NCI-H1048 (cell line): ENCODE data around the gene TLNRD1.

Source experiments
- DNase-seq: peaks from one replicate; lab custom pipeline; 2025; lab: John Stamatoyannopoulos, UW

The TLNRD1 gene

DNA sequence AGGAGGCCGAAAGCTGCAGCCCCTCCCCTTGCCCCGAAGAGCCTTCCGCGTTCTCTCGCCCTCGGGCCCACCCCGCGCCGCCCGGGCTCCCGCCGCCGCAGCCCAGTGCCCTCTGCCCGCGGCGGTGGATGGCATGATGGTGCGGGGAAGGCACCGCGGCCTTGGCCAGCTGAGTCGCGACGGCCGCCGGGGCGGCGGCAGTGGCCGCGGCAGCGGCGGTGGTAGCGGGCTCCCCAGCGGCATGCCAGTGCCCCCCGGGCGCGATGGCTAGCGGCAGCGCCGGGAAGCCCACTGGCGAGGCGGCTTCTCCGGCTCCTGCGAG lies 1.2 kb downstream of the TLNRD1 start:
- no peak for DNase-seq

DNA sequence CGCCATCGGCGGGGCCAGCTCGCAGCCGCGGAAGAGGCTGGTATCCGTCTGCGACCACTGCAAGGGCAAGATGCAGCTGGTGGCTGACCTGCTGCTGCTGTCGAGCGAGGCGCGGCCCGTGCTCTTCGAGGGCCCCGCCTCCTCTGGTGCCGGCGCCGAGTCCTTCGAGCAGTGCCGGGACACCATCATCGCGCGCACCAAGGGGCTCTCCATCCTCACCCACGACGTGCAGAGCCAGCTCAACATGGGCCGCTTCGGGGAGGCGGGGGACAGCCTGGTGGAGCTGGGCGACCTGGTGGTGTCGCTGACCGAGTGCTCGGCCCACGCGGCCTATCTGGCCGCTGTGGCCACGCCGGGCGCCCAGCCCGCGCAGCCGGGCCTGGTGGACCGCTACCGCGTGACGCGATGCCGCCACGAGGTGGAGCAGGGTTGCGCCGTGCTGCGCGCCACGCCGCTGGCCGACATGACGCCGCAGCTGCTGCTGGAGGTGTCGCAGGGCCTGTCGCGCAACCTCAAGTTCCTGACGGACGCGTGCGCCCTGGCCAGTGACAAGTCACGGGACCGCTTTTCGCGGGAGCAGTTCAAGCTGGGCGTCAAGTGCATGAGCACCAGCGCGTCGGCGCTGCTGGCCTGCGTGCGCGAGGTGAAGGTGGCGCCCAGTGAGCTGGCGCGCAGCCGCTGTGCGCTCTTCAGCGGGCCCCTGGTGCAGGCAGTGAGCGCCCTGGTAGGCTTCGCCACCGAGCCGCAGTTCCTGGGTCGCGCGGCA lies 1.8 kb downstream of the TLNRD1 start:
- DNase-seq = no peak

DNA sequence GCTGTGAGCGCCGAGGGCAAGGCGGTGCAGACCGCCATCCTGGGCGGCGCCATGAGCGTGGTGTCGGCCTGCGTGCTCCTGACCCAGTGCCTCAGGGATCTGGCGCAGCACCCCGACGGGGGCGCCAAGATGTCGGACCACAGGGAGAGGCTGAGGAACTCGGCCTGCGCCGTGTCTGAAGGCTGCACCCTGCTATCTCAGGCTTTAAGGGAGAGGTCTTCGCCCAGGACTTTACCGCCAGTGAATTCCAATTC lies 2.3 kb downstream of the TLNRD1 start:
- DNase-seq = no peak

DNA sequence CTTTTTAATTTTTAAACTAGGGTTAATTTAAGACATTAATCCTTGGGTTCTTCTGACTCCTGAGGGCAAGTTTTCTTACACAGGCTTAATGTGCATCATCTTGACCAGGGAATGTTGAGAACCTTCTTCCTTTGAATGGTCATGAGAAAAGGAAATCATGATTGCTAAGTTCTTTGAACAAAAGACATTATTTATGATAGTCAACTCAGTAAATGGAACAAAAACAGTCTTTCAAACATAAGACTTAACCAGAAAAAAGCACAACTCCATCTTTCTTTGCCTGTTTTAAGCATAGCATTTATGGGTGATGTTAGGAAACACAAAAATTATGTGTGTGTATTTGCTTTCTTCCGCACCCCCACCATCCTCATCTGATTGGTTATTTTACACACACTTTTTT lies 5.4 kb downstream of the TLNRD1 start:
- no peak for DNase-seq

DNA sequence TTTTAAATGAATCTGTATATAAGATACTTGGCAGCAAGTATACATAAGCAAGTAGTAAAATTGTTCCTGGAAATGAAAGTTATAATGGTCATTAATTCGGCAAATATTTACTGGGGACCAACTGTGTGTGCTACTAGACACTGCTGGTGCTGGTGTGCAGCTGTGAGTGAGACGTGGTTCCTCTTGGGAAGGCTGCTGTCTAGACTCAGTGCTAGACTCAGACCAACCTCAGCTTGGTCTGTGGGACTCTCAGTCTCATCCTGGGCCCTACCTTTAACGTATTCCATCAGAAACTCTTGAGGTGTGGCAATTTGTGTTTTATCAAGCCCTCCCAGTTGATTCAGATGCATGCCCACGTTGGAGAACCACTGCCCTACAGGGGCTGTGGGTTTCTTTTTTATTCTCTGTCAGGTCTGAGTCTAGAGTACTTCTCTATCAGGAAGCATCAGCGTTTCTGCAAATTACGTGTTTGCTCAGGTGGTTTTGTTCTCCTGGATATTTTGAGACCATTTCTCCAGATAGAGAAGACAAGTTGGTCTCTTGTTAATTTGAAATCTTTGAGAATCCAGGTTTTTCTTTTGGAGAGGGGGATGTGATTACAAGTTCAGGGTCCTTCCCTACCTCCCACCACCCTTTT lies 6.8 kb downstream of the TLNRD1 start:
- DNase-seq = no peak

DNA sequence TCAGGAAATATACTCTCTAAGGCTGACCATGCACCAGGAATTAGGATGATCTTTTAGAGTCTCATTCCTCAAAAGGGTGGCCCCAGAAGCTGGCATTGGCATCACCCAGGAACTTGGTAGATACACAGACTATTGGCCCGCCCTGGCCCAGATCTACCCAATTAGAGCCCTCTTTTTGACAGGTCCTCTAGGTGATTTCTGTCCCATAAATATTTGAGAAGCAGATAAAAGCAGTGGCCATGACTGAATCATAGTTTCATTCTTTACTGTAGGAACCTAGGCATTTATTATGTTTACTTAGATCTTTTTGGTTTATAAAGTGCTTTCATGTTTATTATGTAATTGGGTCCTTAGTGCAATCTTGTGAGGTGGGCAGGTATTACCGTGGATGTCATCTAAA lies 7.6 kb downstream of the TLNRD1 start:
- no peak for DNase-seq

DNA sequence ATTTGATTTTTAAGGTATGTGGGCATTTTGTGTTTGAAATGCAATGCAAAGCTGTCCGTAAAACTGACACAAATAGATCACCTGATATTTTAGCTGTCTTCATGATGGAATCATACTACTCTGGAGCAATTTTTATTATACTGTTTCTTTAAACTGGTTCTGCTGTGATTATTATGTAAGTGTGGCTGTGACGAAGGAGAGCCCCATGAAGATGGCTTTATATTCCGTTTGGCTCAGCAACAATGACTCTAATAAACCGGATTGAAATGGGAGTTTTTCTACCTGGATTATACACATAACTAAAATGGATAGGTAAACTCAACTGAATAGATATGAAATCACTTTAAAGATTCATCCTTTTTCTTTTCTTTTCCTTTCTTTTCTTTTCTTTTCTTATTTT lies 9.4 kb downstream of the TLNRD1 start:
- no peak for DNase-seq

DNA sequence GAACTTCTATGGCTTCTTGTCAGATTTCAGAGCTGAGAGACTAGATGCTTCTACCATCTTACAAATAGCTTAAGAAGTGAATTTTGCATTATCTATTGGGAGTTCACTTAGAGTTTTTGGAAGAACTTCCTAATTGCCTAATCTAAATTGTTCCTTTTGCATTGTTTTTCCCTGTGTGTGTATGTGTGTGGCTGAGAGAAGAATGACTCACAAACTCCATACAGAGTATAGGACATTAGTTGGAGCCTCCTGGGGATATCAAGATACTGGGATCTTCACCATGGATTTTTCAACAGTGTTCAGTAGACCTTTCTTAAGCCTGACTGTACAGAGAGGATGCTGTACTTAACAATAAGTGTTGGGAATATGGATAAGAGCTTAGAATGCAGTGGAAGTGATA lies 10.9 kb downstream of the TLNRD1 start:
- no peak for DNase-seq

DNA sequence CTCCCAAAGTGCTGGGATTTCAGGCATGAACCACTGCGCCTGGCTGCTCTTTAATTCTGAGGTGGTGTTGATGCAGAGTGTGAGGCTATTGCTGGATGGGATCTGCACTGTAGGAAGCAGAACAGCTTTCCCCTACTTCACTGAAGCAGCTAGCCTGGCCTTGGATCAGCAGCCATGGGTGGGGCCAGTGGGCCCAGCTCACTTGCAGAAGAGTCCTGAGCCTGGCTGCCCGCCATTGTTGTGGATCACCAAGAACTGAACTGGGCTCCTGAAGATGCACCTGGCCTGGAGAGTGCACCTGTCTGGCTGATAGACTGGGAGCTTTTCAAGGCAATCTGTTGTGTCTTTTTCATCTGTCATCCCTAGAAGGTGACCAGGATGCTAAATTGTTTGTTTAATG lies 11.9 kb downstream of the TLNRD1 start:
- no peak for DNase-seq

DNA sequence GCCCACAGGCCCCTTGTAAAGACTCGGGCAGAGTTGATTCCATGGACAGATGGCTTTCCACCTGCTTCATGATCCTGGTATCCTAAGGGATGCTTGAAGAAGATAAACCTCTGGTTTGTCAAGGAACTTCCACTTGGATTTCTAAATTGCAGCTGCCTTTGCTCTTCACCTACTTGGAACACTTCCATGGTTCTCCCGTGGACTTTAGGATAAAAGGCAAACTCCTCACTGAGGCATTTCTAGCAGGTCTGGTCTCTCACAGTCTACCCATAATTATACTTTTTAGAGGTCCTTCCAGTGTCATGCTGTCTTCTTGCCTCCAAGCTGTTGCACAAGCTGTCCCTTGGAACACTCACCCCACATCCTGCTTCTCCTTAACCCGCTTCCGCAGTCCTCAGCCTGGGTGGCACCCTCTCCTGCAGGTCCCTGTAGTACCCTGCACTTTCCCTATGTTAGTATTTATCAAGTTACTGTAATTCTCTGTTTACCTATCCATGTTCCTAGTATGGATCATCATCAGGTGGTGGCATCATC lies 12.7 kb downstream of the TLNRD1 start:
- no peak for DNase-seq

DNA sequence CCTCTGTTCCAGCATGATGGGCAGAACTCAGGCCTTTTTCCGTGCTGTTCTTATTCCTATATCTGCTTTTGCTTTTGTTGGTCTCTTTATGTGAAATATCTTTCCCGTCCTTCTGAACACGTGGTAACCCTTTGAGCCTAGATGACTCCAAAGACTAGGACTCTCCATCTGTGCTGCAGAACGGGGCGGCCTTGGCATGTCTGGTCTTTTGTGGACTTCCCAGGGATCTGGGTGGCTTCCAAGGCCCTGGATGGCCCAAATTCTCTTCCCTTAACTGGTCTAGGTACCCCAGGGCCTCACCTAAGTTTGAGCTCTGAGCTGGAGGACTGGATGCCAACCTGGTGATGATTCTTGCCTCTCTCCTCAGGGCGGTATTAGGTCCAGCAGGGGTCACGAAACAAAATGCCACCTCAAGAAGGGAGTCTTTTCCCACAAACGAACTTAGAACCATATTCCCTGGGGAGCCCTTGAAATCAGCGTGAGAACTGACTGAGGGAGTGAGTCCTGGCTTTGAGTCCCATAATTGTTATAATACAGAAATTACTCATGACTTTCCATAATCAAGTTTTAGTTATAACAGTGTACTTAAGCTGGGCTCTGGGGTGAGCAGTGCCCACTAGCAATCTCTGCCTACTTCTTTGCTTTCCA lies 13.8 kb downstream of the TLNRD1 start:
- DNase-seq = no peak

DNA sequence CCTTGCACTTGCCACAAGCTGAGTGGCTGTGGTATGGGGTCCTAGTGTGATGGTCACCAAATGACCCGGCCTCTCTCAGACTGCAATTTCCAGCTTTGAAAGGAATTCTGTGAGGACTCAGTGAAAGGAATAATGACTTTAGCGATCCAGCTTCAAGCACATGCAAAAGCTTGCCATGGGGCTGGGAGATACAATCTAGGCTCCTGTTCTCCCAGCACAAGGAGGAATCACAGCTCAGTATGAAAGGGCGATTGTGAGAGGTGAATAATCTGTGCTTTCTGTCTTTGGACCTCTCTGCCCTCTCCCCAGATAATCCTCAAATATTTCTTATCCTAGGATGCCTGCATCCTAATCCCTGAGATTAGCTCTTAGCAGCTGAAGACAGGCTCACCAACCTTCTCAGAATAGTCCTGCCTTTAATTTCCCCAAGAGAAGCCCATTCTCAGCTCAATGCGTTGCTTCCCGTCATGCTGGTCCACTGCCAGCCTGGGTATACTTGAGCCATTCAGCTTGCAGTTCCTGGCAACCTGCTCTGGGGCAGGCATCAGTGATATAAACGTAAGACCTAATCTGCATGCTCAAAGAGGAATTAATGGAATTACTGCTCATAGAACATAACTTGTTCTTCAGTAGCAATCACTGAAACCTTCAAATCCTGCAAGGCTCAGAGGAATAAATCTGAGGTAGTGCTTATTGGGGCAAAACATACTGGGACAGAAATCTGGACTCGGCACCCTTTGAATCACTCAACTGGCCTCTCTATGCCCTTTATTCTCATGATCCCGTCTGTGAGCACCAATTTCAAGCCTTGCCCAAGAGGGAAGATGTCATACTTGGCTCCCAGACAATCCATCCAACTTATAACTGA lies 15.1 kb downstream of the TLNRD1 start:
- DNase-seq = no peak

DNA sequence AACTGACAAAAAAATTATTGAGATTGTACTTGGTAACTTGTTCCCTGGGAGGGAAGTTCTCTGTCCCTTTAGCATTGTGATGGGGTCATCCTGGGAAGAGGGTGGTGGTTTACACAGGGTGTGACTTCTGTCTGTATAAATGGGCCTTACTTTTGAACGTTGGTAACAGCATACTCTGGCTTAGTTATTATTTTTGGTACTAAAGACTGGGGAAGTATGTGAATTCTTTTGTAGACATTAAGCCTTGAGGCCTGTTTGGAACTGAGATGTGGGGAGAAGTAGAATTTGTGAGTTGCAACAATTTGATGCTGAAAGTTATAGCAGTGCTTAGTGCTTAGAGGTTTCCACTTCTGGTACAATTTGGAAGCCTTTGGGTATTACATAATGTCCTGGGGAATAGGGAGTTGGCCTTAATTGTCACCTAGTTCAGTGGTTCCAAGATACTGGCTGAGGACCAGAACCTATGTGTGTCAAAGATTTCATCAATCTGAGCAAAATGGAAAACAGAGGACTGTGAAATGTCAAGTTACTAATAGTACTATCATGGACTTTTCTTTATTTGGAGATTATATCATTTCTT lies 15.9 kb downstream of the TLNRD1 start:
- no peak for DNase-seq

DNA sequence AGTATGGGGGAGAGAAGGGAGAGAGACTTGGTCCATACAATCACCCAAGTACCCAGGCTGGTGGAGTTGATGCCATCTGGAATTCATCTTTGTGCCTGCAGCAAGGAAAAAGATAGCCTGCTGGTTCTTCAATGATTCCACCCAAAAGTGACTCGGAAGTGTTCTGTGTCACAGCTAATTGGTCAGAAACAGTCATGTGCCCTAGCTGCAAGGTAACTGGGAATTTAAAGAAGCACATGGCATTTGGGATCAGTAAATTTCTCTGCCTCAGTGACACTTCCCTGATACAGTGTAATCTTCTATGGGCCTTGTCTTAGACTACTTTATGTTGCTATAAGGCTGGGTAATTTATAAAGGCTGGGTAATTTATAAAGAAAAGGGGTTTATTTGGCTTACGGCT lies 17.5 kb downstream of the TLNRD1 start:
- no peak for DNase-seq

DNA sequence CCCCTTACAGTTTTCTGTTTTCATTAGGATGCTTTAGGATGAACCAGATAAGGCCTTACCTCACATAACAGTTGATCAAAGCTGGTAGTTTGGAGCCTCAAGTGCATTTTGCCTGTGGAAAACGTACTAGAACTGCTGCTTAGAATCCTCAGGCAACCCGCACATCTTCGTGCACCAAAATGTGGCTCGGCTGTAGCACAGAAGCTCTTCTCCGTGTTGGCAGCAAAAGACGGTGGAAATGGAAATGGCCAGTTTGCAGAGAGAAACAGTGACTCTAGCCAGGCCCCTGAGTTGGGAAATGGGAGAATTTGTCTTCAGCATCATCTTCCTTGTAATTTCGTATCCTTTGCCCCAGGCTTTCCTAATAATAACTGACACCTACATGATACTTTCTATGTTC lies 20.6 kb downstream of the TLNRD1 start:
- DNase-seq = no peak

DNA sequence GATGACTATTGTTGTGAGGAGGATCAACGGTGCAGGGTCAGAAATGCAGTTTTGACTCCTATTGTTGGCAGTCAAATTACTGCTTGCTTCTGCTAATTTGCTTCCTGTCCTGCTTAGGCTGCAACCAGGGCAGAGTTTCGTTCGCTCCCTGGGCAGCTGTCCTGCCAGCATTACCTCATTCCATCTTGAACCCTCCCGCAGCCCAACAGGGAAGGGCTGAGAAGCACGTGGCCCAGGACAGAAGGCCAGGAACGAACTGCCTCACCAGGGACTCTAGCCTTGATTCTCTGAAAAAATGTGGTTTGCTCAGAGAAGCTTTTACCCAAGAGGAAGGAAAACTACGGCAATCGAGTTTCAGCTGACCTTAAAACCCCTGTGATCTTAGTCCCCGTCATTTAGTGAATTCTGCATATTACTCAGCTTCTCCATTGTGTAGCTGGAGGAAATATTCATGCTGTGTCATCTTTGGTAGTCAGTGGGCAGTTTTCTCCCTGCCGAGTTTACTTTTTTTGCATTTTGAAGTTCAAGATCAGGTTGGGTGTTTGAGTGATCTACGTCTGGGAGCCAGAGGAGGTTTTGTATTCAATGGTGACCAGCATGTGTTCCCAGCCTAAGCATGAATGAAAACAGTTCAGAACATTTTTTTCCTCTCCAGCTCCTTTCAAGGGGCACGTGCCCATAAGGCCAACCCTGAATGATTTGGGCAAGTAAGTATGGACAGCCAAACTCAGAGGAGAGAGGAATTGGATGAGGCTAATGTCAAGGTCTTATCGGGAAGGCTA lies 23.0 kb downstream of the TLNRD1 start:
- DNase-seq = no peak

DNA sequence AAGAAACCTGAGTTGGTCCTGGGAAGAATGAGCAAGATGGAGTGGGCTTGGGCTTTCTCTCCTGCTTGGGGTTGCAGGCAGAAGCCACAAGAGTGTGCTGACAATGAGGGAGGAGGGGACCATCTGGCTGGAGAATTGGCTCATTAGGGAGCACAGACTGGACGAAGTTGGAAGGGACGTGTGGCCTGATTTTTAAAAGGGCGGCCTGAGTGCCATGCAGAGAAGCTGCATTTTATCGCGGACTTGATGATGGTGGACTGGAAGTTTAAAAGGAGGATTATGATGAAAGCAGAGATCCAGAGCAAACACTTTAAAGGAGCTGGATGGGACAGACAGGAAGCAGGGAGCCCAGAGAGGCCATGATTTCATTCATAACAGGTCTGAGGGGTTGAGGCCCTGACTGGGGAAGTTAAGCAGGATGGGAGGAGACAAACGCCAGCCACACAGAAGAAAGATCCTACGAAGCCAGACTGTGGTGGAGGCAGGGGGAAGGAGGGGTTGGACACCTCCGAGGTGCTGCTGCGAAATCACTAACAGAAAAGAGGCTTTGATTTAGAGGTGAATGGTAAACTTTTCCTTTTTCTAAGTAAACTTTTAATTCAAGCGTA lies 23.6 kb downstream of the TLNRD1 start:
- DNase-seq = no peak

DNA sequence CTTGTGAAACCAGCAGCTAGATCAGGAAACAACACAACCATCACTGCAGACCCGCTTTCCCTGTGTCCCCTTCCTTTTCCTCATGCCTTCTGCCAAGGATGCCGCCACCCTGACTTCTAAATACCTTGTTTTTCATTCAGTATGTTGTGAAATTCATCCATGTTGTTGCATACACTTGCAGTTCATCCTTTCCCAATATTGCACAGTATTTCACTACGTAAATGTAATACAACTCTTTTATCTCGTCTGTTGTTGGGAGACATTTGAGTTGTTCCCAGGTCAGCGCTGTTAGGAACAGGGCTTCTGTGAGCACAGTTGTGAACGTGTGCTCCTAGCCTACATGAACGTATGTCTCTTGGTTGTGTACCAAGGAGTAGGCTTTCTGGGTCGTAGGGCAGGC lies 24.2 kb downstream of the TLNRD1 start:
- DNase-seq = no peak

DNA sequence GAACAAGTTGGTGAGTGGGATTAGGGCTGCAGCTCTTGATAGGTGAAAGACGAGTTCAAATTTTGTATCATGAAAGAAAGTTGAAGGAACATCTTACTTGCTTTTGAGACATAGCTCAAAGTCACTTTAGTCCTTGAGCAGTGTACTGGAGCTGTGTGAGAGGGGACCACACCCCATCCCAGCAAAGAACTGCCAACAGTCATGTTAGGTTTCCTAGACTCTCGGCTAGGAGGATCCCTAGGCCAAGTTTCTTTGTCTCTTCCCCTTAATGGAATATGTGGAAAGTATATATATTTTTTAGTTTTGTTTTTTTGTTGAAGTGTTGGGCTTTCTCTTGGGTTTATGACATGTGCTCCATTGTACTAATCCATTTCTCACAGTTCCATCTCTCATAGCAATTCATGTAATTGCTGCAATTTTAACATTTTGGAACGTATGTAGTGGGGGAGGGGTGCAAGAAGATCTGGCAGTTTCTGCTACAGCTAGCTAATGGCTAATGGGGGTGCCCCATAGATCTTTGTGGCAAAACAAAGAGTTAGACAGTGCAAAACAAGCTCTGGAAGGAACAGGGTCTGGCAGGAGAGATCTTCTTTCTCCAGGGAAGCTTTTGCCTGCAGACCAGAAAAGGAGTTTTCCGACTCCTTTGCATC lies 25.1 kb downstream of the TLNRD1 start:
- no peak for DNase-seq

DNA sequence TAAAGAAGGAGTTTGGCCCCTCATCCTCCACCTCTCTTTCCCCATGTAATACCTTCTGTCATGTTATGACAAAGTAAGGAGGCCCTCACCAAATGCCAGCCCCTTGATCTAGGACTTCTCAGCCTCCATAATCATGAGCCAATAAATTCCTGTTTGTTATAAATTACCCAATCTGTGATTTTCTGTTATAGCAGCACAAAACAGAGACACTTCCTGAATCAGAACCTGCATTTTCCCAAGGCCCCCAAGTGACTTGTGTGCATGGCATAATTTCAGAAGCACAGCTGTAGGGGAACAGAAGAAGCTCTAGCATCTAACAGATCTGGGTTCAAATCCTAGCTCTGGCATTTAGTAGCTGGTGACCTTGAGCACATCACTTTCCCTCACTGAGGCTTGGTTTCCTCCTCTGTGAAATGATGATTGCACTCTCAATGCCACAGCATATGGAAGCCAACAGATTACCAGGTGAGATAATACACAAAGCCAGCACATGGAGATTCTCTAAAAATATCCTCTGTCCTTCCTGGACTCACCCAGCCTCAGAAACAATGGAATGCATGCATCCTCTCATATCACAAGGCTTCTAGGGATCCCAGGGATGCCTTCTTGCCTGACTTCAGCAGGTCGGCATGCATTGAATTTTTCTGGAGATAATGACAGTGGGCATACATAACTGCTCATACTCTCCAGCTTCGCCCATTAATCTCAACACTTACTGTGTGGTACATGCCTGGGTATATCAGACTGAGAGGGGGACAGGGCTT lies 26.3 kb downstream of the TLNRD1 start:
- no peak for DNase-seq
